Bronchial epithelial cell (primary cell): ENCODE results near the gene TAOK3. TPM values are rescaled to one million over a fixed set of nuclear protein-coding genes. Genes with fewer than 3 reads are reported as not detected.
"Not testable (repeated sequence)": the region's sequence is repeated elsewhere in the genome, so short reads cannot be mapped to it uniquely, and the experiment has no call there.

Source experiments
- DNase-seq: peaks from one replicate; pipeline ENCODE4 v3.0.0-alpha.2; 2010; ENCODE audit warnings: low read depth
- FAIRE-seq: peaks from 2 replicates; lab custom pipeline; 2011; peaks lifted over from hg19 to GRCh38; lab: Jason Lieb, UNC
- H3K27me3 ChIP-seq: 2 replicates; pipeline ENCODE4 v1.5.1; 2011; ENCODE audit warnings: low read length; ENCODE audit not compliant: control insufficient read depth, insufficient read depth
- H3K36me3 ChIP-seq: 2 replicates; pipeline ENCODE4 v1.5.1; 2011; ENCODE audit warnings: low read length; ENCODE audit not compliant: control insufficient read depth, insufficient read depth
- H3K4me3 ChIP-seq: 2 replicates; pipeline ENCODE4 v1.5.1; 2011; ENCODE audit warnings: mild to moderate bottlenecking, low read depth, low read length, control low read depth
- CTCF ChIP-seq: IDR thresholded peaks from 2 replicates; pipeline ENCODE4 v1.5.1; 2011; ENCODE audit warnings: mild to moderate bottlenecking, moderate library complexity, low read length, control low read depth, inconsistent platforms; ENCODE audit not compliant: insufficient read depth, severe bottlenecking
- total RNA-seq: library from RNA; depleted of rRNA; stranded (reverse); fragments of >200 nt; gene quantifications from 2 replicates; pipeline ENCODE4 v1.2.1, GENCODE V29; 2014

TAOK3 gene
- total RNA-seq, 1 donor from 2014 or later: 25.3 TPM

GRCh38 chr12:118354903-118355302 is 17.8 kb downstream of the TAOK3 start:
- Histone ChIP-seq H3K4me3 (no peak overlapping the region), H3K27me3 (no peaks in the 10 kb centered on the region), H3K36me3 (no peaks in the 10 kb centered on the region)
- DNase-seq: no peak
- no peak for TF ChIP-seq CTCF
- no peak for FAIRE-seq

- not testable (repeated sequence) for H3K4me3 ChIP-seq, H3K27me3 ChIP-seq, FAIRE-seq, DNase-seq, H3K36me3 ChIP-seq
Measured at GRCh38 chr12:118354503-118354902, 18.2 kb downstream of the TAOK3 start.

GRCh38 chr12:118353721-118354120 is 19.0 kb downstream of the TAOK3 start:
- no peak overlapping the region for H3K4me3 ChIP-seq
- TF ChIP-seq CTCF: no peak
- FAIRE-seq: no peak
- H3K36me3 ChIP-seq: no peaks in the 10 kb centered on the region
- DNase-seq: no peak
- H3K27me3 ChIP-seq: no peaks in the 10 kb centered on the region

GRCh38 chr12:118350908-118351559 is 21.7 kb downstream of the TAOK3 start:
- Histone ChIP-seq H3K27me3 (no peaks in the 10 kb centered on the region), H3K36me3 (no peaks in the 10 kb centered on the region), H3K4me3 (no peak overlapping the region)
- TF ChIP-seq CTCF: no peak
- FAIRE-seq (no peak), DNase-seq (no peak)

GRCh38 chr12:118347916-118348315 is 24.8 kb downstream of the TAOK3 start:
- DNase-seq (no peak), FAIRE-seq (no peak)
- no peak overlapping the region for H3K4me3 ChIP-seq
- H3K36me3 ChIP-seq: no peaks in the 10 kb centered on the region
- H3K27me3 ChIP-seq: no peaks in the 10 kb centered on the region
- no peak for TF ChIP-seq CTCF

- no peak for TF ChIP-seq CTCF
- H3K36me3 ChIP-seq: no peaks in the 10 kb centered on the region
- H3K4me3 ChIP-seq: no peak overlapping the region
- H3K27me3 ChIP-seq: no peaks in the 10 kb centered on the region
- DNase-seq (no peak), FAIRE-seq (no peak)
Measured at GRCh38 chr12:118346895-118347294, 25.8 kb downstream of the TAOK3 start.
